H1 (cell line): ENCODE data around the gene COQ9. TPM values are rescaled to one million over a fixed set of nuclear protein-coding genes. Genes with fewer than 3 reads are reported as not detected.

Experiments
- CTCF ChIA-PET: fragments of 300-600 bp; sonication (Branson Sonifier 250); formaldehyde crosslinking; loops from one replicate; lab custom pipeline; 2021; ENCODE audit not compliant: partially characterized antibody; lab: Charles Lee
- POLR2A ChIA-PET: fragments of 300-600 bp; sonication (Branson Sonifier 250); formaldehyde crosslinking; loops from one replicate; lab custom pipeline; 2021; ENCODE audit warnings: inconsistent platforms; ENCODE audit not compliant: partially characterized antibody; lab: Charles Lee
- DNase-seq, 2 experiments: peaks; one replicate each; pipeline versions ENCODE4 v3.0.0 to v3.0.0-alpha.2; 2010 to 2022; ENCODE audit warnings: low spot score in 2 of 2, low read depth in 1 of 2, mixed read lengths in 1 of 2
- FAIRE-seq: peaks from 2 replicates; lab custom pipeline; 2011; peaks lifted over from hg19 to GRCh38; lab: Jason Lieb, UNC
- H2AFZ ChIP-seq: 2 replicates; pipeline ENCODE4 v1.8.1; 2012; ENCODE audit warnings: low read length, inconsistent platforms
- H2AK5ac ChIP-seq: 2 replicates; pipeline ENCODE4 v1.6.1; 2013; ENCODE audit warnings: low read depth, low read length
- H2BK120ac ChIP-seq: replicated peaks from 2 replicates; pipeline ENCODE3; 2013; ENCODE audit warnings: low read depth, low read length, inconsistent platforms
- H2BK12ac ChIP-seq: 2 replicates; pipeline ENCODE4 v1.6.1; 2013; ENCODE audit warnings: low read depth, low read length
- H2BK15ac ChIP-seq: 2 replicates; pipeline ENCODE4 v1.6.1; 2013; ENCODE audit warnings: low read length
- H2BK20ac ChIP-seq: 2 replicates; pipeline ENCODE4 v1.6.1; 2013; ENCODE audit warnings: low read length
- H2BK5ac ChIP-seq: 2 replicates; pipeline ENCODE4 v1.6.1; 2013; ENCODE audit warnings: low read depth, low read length
- H3K14ac ChIP-seq: 2 replicates; pipeline ENCODE4 v1.6.1; 2013; ENCODE audit warnings: inconsistent platforms; ENCODE audit not compliant: insufficient read length
- H3K18ac ChIP-seq: 2 replicates; pipeline ENCODE4 v1.6.1; 2013; ENCODE audit warnings: low read length; ENCODE audit errors: extremely low read depth
- H3K23ac ChIP-seq: 2 replicates; pipeline ENCODE4 v1.6.1; 2013; ENCODE audit warnings: inconsistent platforms; ENCODE audit not compliant: insufficient read length
- H3K23me2 ChIP-seq: 2 replicates; pipeline ENCODE4 v1.6.1; 2013; ENCODE audit warnings: low read depth, low read length
- H3K27ac ChIP-seq: 2 replicates; pipeline ENCODE4 v1.6.1; 2011; ENCODE audit warnings: low read depth, low read length, inconsistent platforms
- H3K27me3 ChIP-seq, 4 experiments: replicated peaks in 1 of 4; 1 replicate in 1 of 4; 2 replicates in 3 of 4; pipeline versions ENCODE4 v1.6.1 to v1.8.1; 2011 to 2013; ENCODE audit warnings: low read length in 3 of 4, mild to moderate bottlenecking in 3 of 4, inconsistent platforms in 2 of 4, mixed read lengths in 2 of 4, moderate library complexity in 1 of 4; ENCODE audit not compliant: control insufficient read depth in 3 of 4, insufficient read depth in 3 of 4; ENCODE audit errors: extremely low read depth in 1 of 4
- H3K36me3 ChIP-seq, 4 experiments: 2 replicates each; pipeline versions ENCODE4 v1.6.1 to v1.8.1; 2011 to 2013; ENCODE audit warnings: mild to moderate bottlenecking in 4 of 4, low read length in 3 of 4, moderate library complexity in 2 of 4, control low read depth in 1 of 4, inconsistent platforms in 1 of 4; ENCODE audit not compliant: insufficient read depth in 4 of 4, control insufficient read depth in 2 of 4
- H3K4ac ChIP-seq: replicated peaks from 2 replicates; pipeline ENCODE3; 2013; ENCODE audit warnings: low read length, low read depth, mixed read lengths, inconsistent platforms; ENCODE audit not compliant: insufficient read length
- H3K4me1 ChIP-seq, 4 experiments: replicated peaks in 1 of 4; 1 replicate in 1 of 4; 2 replicates in 3 of 4; pipeline versions ENCODE4 v1.6.1 to v1.8.1; 2011 to 2013; ENCODE audit warnings: low read length in 3 of 4, inconsistent platforms in 2 of 4, mixed read lengths in 1 of 4; ENCODE audit not compliant: insufficient read depth in 4 of 4, control insufficient read depth in 3 of 4
- H3K4me2 ChIP-seq, 2 experiments: 2 replicates each; pipeline versions ENCODE4 v1.6.1 to v1.8.1; 2011 to 2013; ENCODE audit warnings: low read depth in 2 of 2, low read length in 2 of 2, control low read depth in 1 of 2, inconsistent platforms in 1 of 2, mild to moderate bottlenecking in 1 of 2; ENCODE audit not compliant: insufficient read depth in 1 of 2
- H3K4me3 ChIP-seq, 4 experiments: fragments of 200-600, 300-600 bp in 1 of 4; sonication (generic), shearing (Covaris generic), sonication (Bioruptor Twin) in 1 of 4; 2 replicates each; pipeline versions ENCODE4 v1.5.1 to v1.8.1; 2011 to 2016; ENCODE audit warnings: low read length in 4 of 4, low read depth in 3 of 4, control low read depth in 2 of 4, inconsistent platforms in 2 of 4, mild to moderate bottlenecking in 2 of 4, mixed read lengths in 1 of 4, moderate library complexity in 1 of 4; ENCODE audit not compliant: insufficient read depth in 2 of 4; ENCODE audit errors: extremely low read depth in 1 of 4
- H3K56ac ChIP-seq: replicated peaks from 2 replicates; pipeline ENCODE3; 2013; ENCODE audit warnings: low read depth, mild to moderate bottlenecking, mixed read lengths, low read length, inconsistent platforms; ENCODE audit not compliant: insufficient read length
- H3K79me1 ChIP-seq: 2 replicates; pipeline ENCODE4 v1.6.1; 2013; ENCODE audit warnings: low read depth, low read length, control low read depth
- H3K79me2 ChIP-seq, 2 experiments: 2 replicates each; pipeline versions ENCODE4 v1.6.1 to v1.8.1; 2012 to 2013; ENCODE audit warnings: low read length in 2 of 2, mild to moderate bottlenecking in 2 of 2, inconsistent platforms in 1 of 2; ENCODE audit not compliant: insufficient read depth in 2 of 2, control insufficient read depth in 1 of 2
- H3K9ac ChIP-seq, 4 experiments: replicated peaks in 1 of 4; 1 replicate in 1 of 4; 2 replicates in 3 of 4; pipeline versions ENCODE4 v1.6.1 to v1.8.1; 2011 to 2013; ENCODE audit warnings: low read depth in 3 of 4, low read length in 3 of 4, control low read depth in 2 of 4, mild to moderate bottlenecking in 2 of 4, moderate library complexity in 2 of 4, inconsistent platforms in 1 of 4; ENCODE audit errors: extremely low read depth in 1 of 4
- H3K9me3 ChIP-seq, 2 experiments: 2 replicates each; pipeline versions ENCODE4 v1.6.1 to v1.8.1; 2012 to 2013; ENCODE audit warnings: mild to moderate bottlenecking in 2 of 2, moderate library complexity in 2 of 2, control low read depth in 1 of 2, inconsistent platforms in 1 of 2, low read depth in 1 of 2, low read length in 1 of 2, mixed read lengths in 1 of 2; ENCODE audit not compliant: insufficient read depth in 2 of 2
- H4K20me1 ChIP-seq, 2 experiments: replicated peaks in 1 of 2; 2 replicates each; pipeline versions ENCODE3 to v1.8.1; 2011 to 2013; ENCODE audit warnings: inconsistent platforms in 2 of 2, low read length in 2 of 2, mild to moderate bottlenecking in 1 of 2; ENCODE audit not compliant: insufficient read depth in 2 of 2, control insufficient read depth in 1 of 2
- H4K5ac ChIP-seq: 2 replicates; pipeline ENCODE4 v1.6.1; 2013; ENCODE audit warnings: low read length, low read depth, mixed read lengths, inconsistent platforms; ENCODE audit not compliant: insufficient read length
- H4K8ac ChIP-seq: 2 replicates; pipeline ENCODE4 v1.8.0; 2013; ENCODE audit warnings: mild to moderate bottlenecking, moderate library complexity, low read length, inconsistent platforms; ENCODE audit not compliant: insufficient read depth; ENCODE audit errors: extremely low read depth
- H4K91ac ChIP-seq: replicated peaks from 2 replicates; pipeline ENCODE3; 2013; ENCODE audit warnings: low read length, mixed read lengths, inconsistent platforms; ENCODE audit not compliant: insufficient read length
- CHD1 ChIP-seq: IDR thresholded peaks from 2 replicates; pipeline ENCODE4 v1.6.1; 2012; ENCODE audit warnings: low read depth, low read length, improper control_type of control experiment
- FOSL1 ChIP-seq: IDR thresholded peaks from 2 replicates; pipeline ENCODE4 v1.6.1; 2011; ENCODE audit warnings: mild to moderate bottlenecking, low read depth, low read length, moderate library complexity; ENCODE audit not compliant: insufficient read depth
- JUND ChIP-seq: IDR thresholded peaks from 2 replicates; pipeline ENCODE4 v1.6.1; 2011; ENCODE audit warnings: mild to moderate bottlenecking, improper control_type of control experiment, low read length
- WGBS, 2 experiments: shearing (Covaris generic) in 1 of 2; methylation state at CpG; one replicate each; pipeline versions ENCODE4 v1.1.6 to v1.1.7; 2013 to 2015; ENCODE audit warnings: low lambda C conversion rate in 2 of 2, mixed read lengths in 2 of 2, inconsistent platforms in 1 of 2, low coverage in 1 of 2, missing lambda C conversion rate in 1 of 2; ENCODE audit not compliant: insufficient replicate concordance in 2 of 2, insufficient coverage in 1 of 2, insufficient read length in 1 of 2; ENCODE audit errors: extremely low coverage in 1 of 2, missing lambda C conversion rate in 1 of 2; 5-methylcytosine and 5-hydroxymethylcytosine counted together
- polyA plus RNA-seq, 7 experiments: library from polyadenylated mRNA; depleted of rRNA in 3 of 7; stranded (reverse) in 5 of 7; unstranded in 2 of 7; fragments of >200 nt in 5 of 7; fragments of 200-250 nt in 2 of 7; gene quantifications; 1 replicate in 5 of 7; 2 replicates in 1 of 7; 4 replicates in 1 of 7; pipeline versions ENCODE4 v1.2.1 to v1.2.3, GENCODE V29; 2011 to 2013; ENCODE audit warnings: missing spikeins in 2 of 7, mixed read lengths in 2 of 7
- total RNA-seq: library from RNA; stranded (reverse); fragmentation: NEBNext Ultra II Directional; extraction: Animal tissue kit (Norgen Biotek cat#: 25700); gene quantifications from 2 replicates; pipeline ENCODE4 v1.2.1, GENCODE V29; 2021

COQ9 gene
- total and polyA plus RNA-seq, 2 of the 8 experiments (the other 6 are each of a cell fraction or from before 2014, with no cell fraction given) = 33.3 to 60.3 TPM

- Histone ChIP-seq H4K5ac (no peak overlapping the region), H3K36me3 (no peaks in the 10 kb centered on the region), H3K4me3 (no peak overlapping the region), H4K91ac (no peak overlapping the region), H3K18ac (no peak overlapping the region), H2BK12ac (no peak overlapping the region), H3K79me2 (no peaks in the 10 kb centered on the region), H3K27ac (no peak overlapping the region), H3K27me3 (no peaks in the 10 kb centered on the region), H2BK20ac (no peak overlapping the region), H3K9me3 (no peaks in the 10 kb centered on the region), H4K8ac (no peak overlapping the region), H3K23me2 (no peaks in the 10 kb centered on the region), H2BK15ac (no peak overlapping the region), H3K56ac (no peak overlapping the region), H3K4ac (no peak overlapping the region), H3K14ac (no peak overlapping the region), H2AFZ (0 out of 2 replicates have a peak overlapping the region, but pooled peaks have one; percentile 0), H2BK120ac (no peak overlapping the region), H3K23ac (no peak overlapping the region), H2BK5ac (no peak overlapping the region), H3K79me1 (no peaks in the 10 kb centered on the region), H3K9ac (no peak overlapping the region), H2AK5ac (no peak overlapping the region), H3K4me2 (no peak overlapping the region), H4K20me1 (no peaks in the 10 kb centered on the region), H3K4me1 (no peaks in the 10 kb centered on the region)
- ChIA-PET POLR2A (interaction anchor here (1.3 kb wide), 1 partner anchor 11 kb away, joined by 3 read pairs; no protein-coding TSS in a partner anchor), CTCF (interaction anchor here (0.7 to 12.3 kb wide), 5 partner anchors 10 to 101 kb away, joined by 3 to 71 read pairs (median 7); no protein-coding TSS in a partner anchor)
- 72% methylated on average over 7 of the region's 7 CpGs; no CpG with 5 or more reads in 1 of the 2 experiments for WGBS, 2 experiments
- FAIRE-seq (no peak), DNase-seq (no peak)
- no peak for TF ChIP-seq CHD1
- no peak for TF ChIP-seq JUND
- no peak for TF ChIP-seq FOSL1
Observed at GRCh38 chr16:57401943-57402640, 45.2 kb upstream of the COQ9 start.
